ENCODE data around the gene MRPL40. TPM values are rescaled to one million over a fixed set of nuclear protein-coding genes. Genes with fewer than 3 reads are reported as not detected.
A peak's percentile ranks its signal among the peaks of the same experiment; 100 is the strongest.

MRPL40 gene
- total and polyA plus RNA-seq, 2 of the 13 experiments (the other 11 are each of a cell fraction or from before 2014, with no cell fraction given), result 42.7 to 79.7 TPM

DNA sequence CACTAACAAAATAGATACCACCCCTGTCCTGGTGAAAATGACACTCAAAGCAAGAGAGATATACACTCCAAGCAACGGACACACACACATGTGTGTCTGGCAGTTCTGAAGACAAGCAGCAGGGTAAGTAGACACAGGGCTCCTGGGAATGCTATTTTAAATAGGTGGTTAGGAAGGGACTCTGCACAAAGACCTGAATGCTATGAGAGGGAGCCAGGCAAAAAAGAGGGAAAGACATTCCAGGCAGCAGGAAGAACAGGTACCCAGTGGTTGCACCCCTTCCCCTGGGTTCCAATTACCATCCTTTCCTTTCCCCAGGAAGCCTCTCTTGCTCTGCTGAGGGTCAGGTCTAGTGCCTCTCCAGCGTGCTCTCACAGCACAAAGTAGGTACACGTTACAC lies 43.7 kb downstream of the MRPL40 start:
- Histone ChIP-seq H2AFZ (ENCODE audit: low read length) (no peak overlapping the region), H3K9ac (ENCODE audit: insufficient read depth, low read depth, low read length) (peak overlapping the region; percentile 6; the same call in 1 of the 2 replicates), H3K4me1 (ENCODE audit: insufficient read depth, low read length) (peaks cover 25% of the 10 kb centered on the region), H3K4me3 (replicated peaks in 1 of 3; ENCODE audit: insufficient read depth in 1 of 3, low read depth in 2 of 3, low read length in 3 of 3) (no peak overlapping the region), H3K79me2 (ENCODE audit: insufficient read depth, low read length) (peaks cover 51% of the 10 kb centered on the region), H4K20me1 (ENCODE audit: insufficient read depth, low read length) (peaks cover 13% of the 10 kb centered on the region; the same call in 1 of the 2 replicates), H3K9me3 (ENCODE audit: low read length) (no peaks in the 10 kb centered on the region), H3K36me3 (replicated peaks in 1 of 2; ENCODE audit: control insufficient read depth in 1 of 2, insufficient read depth in 2 of 2, low read length in 2 of 2) (peaks cover 12 to 35% of the 10 kb centered on the region in 2 experiments), H3K4me2 (ENCODE audit: low read depth, low read length) (no peak overlapping the region), H3K27me3 (ENCODE audit: control insufficient read depth in 1 of 2, insufficient read depth in 2 of 2, low read length in 2 of 2) (no peaks in the 10 kb centered on the region; a peak in 1 of 5 replicates), H3K27ac (ENCODE audit: extremely low read length, insufficient read depth, low read length) (no peak overlapping the region)
- no peak for FAIRE-seq
- intact Hi-C loops (cut with micrococcal nuclease; ENCODE audit: unreplicated experiment) (loop anchor here (10.0 kb wide), 2 partner anchors 159 to 171 kb away; no protein-coding TSS in a partner anchor), in situ Hi-C loops (cut with HindIII; ENCODE audit: extremely low pct_ligation_motif_present, low pct_unique_long_range_greater_than_20kb) (loop anchor here (10.0 kb wide), 1 partner anchor 181 kb away; the partner anchor contains the start of gene CLTCL1)
- ChIA-PET CTCF (ENCODE audit: low intra/inter-chr PET ratio, low total read pairs) (no interaction called here), POLR2A (interaction anchor here (0.7 kb wide), 1 partner anchor 29 kb away, joined by 3 read pairs; the partner anchor contains the start of gene C22orf39)
- no peak for TF ChIP-seq ELF1 (CRISPR knock-in tag; IDR thresholded peaks at IDR 0.05)
- TF ChIP-seq HCFC1 (IDR thresholded peaks at IDR 0.05; ENCODE audit: low read depth, low read length), result no peak
- TF ChIP-seq ZNF138 (CRISPR knock-in tag; IDR thresholded peaks at IDR 0.05; ENCODE audit: low read depth), result no peak
- no peak for TF ChIP-seq KLF11 (CRISPR knock-in tag; IDR thresholded peaks at IDR 0.05)
- no peak for TF ChIP-seq ZNF816 (CRISPR knock-in tag; IDR thresholded peaks at IDR 0.05; ENCODE audit: borderline replicate concordance)
- TF ChIP-seq NCOA1 (CRISPR knock-in tag; IDR thresholded peaks at IDR 0.05), result no peak
- no peak for TF ChIP-seq ZNF251 (CRISPR knock-in tag; IDR thresholded peaks at IDR 0.05)
- TF ChIP-seq SMAD3 (CRISPR knock-in tag; IDR thresholded peaks at IDR 0.05), result no peak
- TF ChIP-seq ZBTB7B (CRISPR knock-in tag; IDR thresholded peaks at IDR 0.05), result no peak
- TF ChIP-seq, protein P1, sequence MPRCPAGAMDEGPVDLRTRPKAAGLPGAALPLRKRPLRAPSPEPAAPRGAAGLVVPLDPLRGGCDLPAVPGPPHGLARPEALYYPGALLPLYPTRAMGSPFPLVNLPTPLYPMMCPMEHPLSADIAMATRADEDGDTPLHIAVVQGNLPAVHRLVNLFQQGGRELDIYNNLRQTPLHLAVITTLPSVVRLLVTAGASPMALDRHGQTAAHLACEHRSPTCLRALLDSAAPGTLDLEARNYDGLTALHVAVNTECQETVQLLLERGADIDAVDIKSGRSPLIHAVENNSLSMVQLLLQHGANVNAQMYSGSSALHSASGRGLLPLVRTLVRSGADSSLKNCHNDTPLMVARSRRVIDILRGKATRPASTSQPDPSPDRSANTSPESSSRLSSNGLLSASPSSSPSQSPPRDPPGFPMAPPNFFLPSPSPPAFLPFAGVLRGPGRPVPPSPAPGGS (CRISPR knock-in tag; IDR thresholded peaks at IDR 0.05), result no peak
- TF ChIP-seq ZNF225 (CRISPR knock-in tag; IDR thresholded peaks at IDR 0.05), result no peak
- TF ChIP-seq CCAR2 (optimal IDR thresholded peaks at IDR 0.05; ENCODE audit: low read depth, low read length), result no peak
- TF ChIP-seq KLF6 (CRISPR knock-in tag; IDR thresholded peaks at IDR 0.05), result no peak
- TF ChIP-seq MEF2D (CRISPR knock-in tag; IDR thresholded peaks at IDR 0.05), result no peak
- no peak for TF ChIP-seq MTA1 (CRISPR knock-in tag; IDR thresholded peaks at IDR 0.05; ENCODE audit: borderline replicate concordance)
- TF ChIP-seq LCORL (IDR thresholded peaks at IDR 0.05), result no peak
- no peak for TF ChIP-seq LCORL (CRISPR knock-in tag; IDR thresholded peaks at IDR 0.05)
- no peak for TF ChIP-seq ZNF503 (CRISPR knock-in tag; IDR thresholded peaks at IDR 0.05)
- TF ChIP-seq, protein P2, sequence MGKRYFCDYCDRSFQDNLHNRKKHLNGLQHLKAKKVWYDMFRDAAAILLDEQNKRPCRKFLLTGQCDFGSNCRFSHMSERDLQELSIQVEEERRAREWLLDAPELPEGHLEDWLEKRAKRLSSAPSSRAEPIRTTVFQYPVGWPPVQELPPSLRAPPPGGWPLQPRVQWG (CRISPR knock-in tag; IDR thresholded peaks at IDR 0.05; ENCODE audit: borderline replicate concordance, low read depth), result no peak
- TF ChIP-seq NR1H2 (CRISPR knock-in tag; IDR thresholded peaks at IDR 0.05; ENCODE audit: borderline replicate concordance, low read depth), result no peak
- TF ChIP-seq ASH2L (IDR thresholded peaks at IDR 0.05; ENCODE audit: insufficient read length, low read depth, low read length), result no peak
- ATAC-seq, result no peak
- 89% methylated on average over 3 of the region's 3 CpGs for WGBS (ENCODE audit: low lambda C conversion rate)
- no TSS peak for BruUV-seq (replicated peaks)
- no peak for DNase-seq (ENCODE audit: low spot score)
